Measurements from ENCODE around the gene CDKAL1. TPM values are rescaled to one million over a fixed set of nuclear protein-coding genes. Genes with fewer than 3 reads are reported as not detected.

The CDKAL1 gene
- total RNA-seq, 1 donor from 2014 or later = 9.6 TPM

DNA sequence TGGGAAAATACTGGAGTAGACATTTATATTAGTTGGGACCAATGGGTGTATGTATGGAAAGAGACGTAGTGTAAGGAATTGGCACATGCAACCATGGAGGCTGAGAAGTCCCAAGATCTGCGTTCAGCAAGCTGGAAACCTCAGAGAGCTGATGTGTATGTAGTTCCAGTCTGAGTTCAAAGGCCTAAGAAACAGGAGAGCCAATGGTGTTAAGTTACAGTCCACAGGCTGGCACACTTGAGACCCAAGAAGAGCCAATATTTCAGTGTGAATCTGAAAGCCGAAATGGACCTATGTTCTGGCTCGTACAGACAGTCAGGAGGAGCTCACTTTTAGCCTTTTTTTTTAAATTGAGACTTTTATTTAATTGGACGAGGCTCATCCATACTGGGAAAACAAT lies 244.2 kb downstream of the CDKAL1 start:
- Mint-ChIP-seq H3K27ac (ENCODE audit: unreplicated experiment) (no peak overlapping the region), H3K36me3 (ENCODE audit: low read depth) (peaks cover 3% of the 10 kb centered on the region), H3K9me3 (ENCODE audit: low read depth) (no peaks in the 10 kb centered on the region), H3K4me1 (ENCODE audit: low read depth) (no peaks in the 10 kb centered on the region), H3K4me3 (ENCODE audit: unreplicated experiment) (no peak overlapping the region), H3K27me3 (ENCODE audit: low read depth) (no peaks in the 10 kb centered on the region)
- TF ChIP-seq, protein P1, sequence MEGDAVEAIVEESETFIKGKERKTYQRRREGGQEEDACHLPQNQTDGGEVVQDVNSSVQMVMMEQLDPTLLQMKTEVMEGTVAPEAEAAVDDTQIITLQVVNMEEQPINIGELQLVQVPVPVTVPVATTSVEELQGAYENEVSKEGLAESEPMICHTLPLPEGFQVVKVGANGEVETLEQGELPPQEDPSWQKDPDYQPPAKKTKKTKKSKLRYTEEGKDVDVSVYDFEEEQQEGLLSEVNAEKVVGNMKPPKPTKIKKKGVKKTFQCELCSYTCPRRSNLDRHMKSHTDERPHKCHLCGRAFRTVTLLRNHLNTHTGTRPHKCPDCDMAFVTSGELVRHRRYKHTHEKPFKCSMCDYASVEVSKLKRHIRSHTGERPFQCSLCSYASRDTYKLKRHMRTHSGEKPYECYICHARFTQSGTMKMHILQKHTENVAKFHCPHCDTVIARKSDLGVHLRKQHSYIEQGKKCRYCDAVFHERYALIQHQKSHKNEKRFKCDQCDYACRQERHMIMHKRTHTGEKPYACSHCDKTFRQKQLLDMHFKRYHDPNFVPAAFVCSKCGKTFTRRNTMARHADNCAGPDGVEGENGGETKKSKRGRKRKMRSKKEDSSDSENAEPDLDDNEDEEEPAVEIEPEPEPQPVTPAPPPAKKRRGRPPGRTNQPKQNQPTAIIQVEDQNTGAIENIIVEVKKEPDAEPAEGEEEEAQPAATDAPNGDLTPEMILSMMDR (IDR thresholded peaks at IDR 0.05) = no peak
- DNase-seq (ENCODE audit: low spot score) = no peak

DNA sequence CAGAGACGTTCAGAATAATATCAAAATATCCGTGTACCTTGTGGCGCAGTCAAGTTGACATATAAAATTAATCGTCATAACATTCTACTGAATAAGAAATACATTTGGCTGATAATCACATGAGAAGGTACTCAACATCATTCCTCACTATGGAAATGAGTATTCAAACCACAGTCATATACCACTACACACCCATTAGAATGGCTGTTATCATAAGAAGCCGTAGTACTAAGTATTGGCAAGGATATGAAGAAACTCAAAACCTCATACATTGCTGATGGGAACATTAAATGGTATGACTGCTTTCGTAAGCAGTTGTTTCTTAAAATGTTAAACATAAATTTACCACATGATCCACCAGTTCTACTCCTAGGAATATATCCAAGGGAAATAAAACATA lies 244.7 kb downstream of the CDKAL1 start:
- Mint-ChIP-seq H3K27me3 (ENCODE audit: low read depth) (no peaks in the 10 kb centered on the region), H3K9me3 (ENCODE audit: low read depth) (no peaks in the 10 kb centered on the region)

DNA sequence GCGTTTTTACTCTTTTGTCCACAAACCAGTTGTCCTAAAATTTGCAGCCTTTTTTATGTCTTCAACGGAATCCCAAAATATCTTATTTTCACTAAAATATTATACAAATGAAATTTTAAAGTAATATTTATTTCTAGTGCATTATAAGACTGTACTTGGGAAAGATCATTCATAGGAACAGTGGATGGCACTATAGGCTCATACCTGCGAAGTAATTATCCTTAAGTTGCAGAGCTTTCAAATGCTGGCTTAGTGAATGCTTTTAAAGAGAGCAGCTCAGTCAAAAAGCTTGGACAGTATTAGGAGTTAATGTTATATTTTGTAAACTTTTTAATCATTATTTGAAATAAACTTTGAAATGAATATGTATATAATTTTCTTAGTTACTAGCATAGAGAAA lies 254.9 kb downstream of the CDKAL1 start:
- no peak for DNase-seq (ENCODE audit: low spot score)
- Mint-ChIP-seq H3K9me3 (ENCODE audit: low read depth) (no peaks in the 10 kb centered on the region), H3K36me3 (ENCODE audit: low read depth) (peaks cover 2% of the 10 kb centered on the region)

More for the DNA sequence above, 244.7 kb downstream of the CDKAL1 start:
- DNase-seq (ENCODE audit: low spot score) = no peak
- TF ChIP-seq, protein P1 (IDR thresholded peaks at IDR 0.05) = no peak
- Mint-ChIP-seq H3K4me1 (ENCODE audit: low read depth) (no peaks in the 10 kb centered on the region), H3K27ac (ENCODE audit: unreplicated experiment) (no peak overlapping the region), H3K4me3 (ENCODE audit: unreplicated experiment) (no peak overlapping the region), H3K36me3 (ENCODE audit: low read depth) (peaks cover 5% of the 10 kb centered on the region)

DNA sequence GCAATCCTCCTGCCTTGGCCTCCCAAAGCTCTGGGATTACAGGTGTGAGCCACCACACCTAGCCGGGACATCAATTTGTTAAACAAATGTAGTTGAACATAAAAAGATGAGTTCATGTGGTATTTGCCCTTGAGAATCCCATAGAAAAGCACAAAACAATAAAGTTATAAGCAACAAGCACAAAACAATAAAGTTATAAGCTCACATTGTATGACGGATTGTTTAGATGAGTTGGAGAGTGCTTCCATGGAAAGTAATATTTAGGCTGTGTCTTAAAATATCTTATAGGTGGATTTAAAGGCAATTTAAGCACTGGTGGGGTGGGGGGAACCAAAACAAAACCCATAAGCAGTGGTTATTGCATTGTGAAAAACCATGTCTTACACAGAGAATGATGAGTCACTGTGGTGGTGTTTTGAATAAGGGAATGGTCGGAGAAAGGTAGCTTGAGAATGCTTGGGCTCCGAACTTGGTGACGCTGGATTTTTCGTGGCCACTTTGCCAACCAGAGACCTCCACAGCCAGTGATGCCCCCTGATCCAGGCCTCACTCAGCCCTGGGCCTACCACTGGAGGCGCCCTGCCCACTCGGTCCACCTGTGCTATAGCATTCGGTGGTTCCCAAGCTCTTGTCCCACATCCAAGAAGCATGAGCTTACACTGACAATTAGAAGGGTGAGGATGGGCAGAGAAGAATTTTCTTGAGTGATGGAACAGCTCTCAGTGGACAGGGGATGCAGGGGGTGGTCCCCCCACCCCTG lies 256.0 kb downstream of the CDKAL1 start:
- H3K4me3 Mint-ChIP-seq (ENCODE audit: unreplicated experiment) = no peak overlapping the region
- H3K27ac Mint-ChIP-seq (ENCODE audit: unreplicated experiment) = no peak overlapping the region
- no peaks in the 10 kb centered on the region for H3K27me3 Mint-ChIP-seq (ENCODE audit: low read depth)
- TF ChIP-seq, protein P1 (IDR thresholded peaks at IDR 0.05) = no peak
- no peak for DNase-seq (ENCODE audit: low spot score)
- peaks cover 2% of the 10 kb centered on the region for H3K36me3 Mint-ChIP-seq (ENCODE audit: low read depth)
- H3K9me3 Mint-ChIP-seq (ENCODE audit: low read depth) = no peaks in the 10 kb centered on the region
- peaks cover 11% of the 10 kb centered on the region for H3K4me1 Mint-ChIP-seq (ENCODE audit: low read depth)

More for the DNA sequence above, 254.9 kb downstream of the CDKAL1 start:
- Mint-ChIP-seq H3K4me3 (ENCODE audit: unreplicated experiment) (no peak overlapping the region), H3K27ac (ENCODE audit: unreplicated experiment) (no peak overlapping the region), H3K27me3 (ENCODE audit: low read depth) (no peaks in the 10 kb centered on the region), H3K4me1 (ENCODE audit: low read depth) (peaks cover 11% of the 10 kb centered on the region)
- TF ChIP-seq, protein P1 (IDR thresholded peaks at IDR 0.05) = peak; percentile 70

DNA sequence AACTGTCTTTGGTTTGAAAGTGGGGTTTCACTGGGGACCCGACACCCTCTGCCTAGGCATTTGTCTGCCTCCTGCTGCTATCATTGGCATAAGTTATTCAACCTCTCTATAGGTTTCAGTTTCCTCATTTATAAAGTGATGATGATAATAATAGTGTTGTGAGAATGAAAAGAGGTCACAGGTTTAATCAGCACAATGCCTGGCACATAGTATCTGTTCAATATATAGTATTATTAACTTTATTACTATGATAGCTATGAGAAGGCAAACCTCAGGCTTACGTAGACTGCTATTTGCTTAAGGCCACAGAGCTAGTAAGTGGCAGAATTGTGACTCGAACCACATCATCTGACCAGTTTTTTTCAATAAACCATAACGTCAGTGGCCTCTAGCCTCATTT lies 256.8 kb downstream of the CDKAL1 start:
- Mint-ChIP-seq H3K36me3 (ENCODE audit: low read depth) (peaks cover 2% of the 10 kb centered on the region), H3K27ac (ENCODE audit: unreplicated experiment) (no peak overlapping the region), H3K4me3 (ENCODE audit: unreplicated experiment) (no peak overlapping the region), H3K9me3 (ENCODE audit: low read depth) (no peaks in the 10 kb centered on the region), H3K4me1 (ENCODE audit: low read depth) (peaks cover 11% of the 10 kb centered on the region), H3K27me3 (ENCODE audit: low read depth) (no peaks in the 10 kb centered on the region)
- TF ChIP-seq, protein P1 (IDR thresholded peaks at IDR 0.05) = no peak
- no peak for DNase-seq (ENCODE audit: low spot score)
